GM21576 (cell line): Measurements from ENCODE around the gene C15orf61.

Experiments used
- ATAC-seq: cut with Tn5 transposase; IDR thresholded peaks from one replicate; pipeline ENCODE4 v1.9.1; 2021; ENCODE audit warnings: mild to moderate bottlenecking, moderate library complexity; ENCODE audit not compliant: unreplicated experiment

The C15orf61 gene

GRCh38 chr15:67579164-67579563 is 58.2 kb downstream of the C15orf61 start:
- no peak for ATAC-seq
